ENCODE results near the gene PLPP4. TPM values are rescaled to one million over a fixed set of nuclear protein-coding genes. Genes with fewer than 3 reads are reported as not detected.

The PLPP4 gene
- total RNA-seq, 1 experiment from 2014 or later: not detected

GRCh38 chr10:120543291-120543690 is 86.3 kb downstream of the PLPP4 start:
- Histone ChIP-seq H3K27ac (ENCODE audit: insufficient read length, low read depth, low read length) (no peak overlapping the region), H4K5ac (ENCODE audit: insufficient read length, low read depth, low read length) (no peak overlapping the region), H3K9me3 (ENCODE audit: control insufficient read depth, low read depth, low read length) (no peaks in the 10 kb centered on the region), H3K56ac (ENCODE audit: insufficient read length, low read depth, low read length) (no peak overlapping the region), H3K27me3 (ENCODE audit: insufficient read depth, low read length) (no peaks in the 10 kb centered on the region), H2BK120ac (ENCODE audit: low read depth, low read length, poor library complexity, severe bottlenecking) (no peak overlapping the region), H3K79me2 (ENCODE audit: insufficient read depth, low read length) (no peaks in the 10 kb centered on the region), H3K4me1 (ENCODE audit: insufficient read depth, low read length) (no peaks in the 10 kb centered on the region), H2AFZ (ENCODE audit: low read length) (no peak overlapping the region), H4K8ac (replicated peaks; ENCODE audit: insufficient read length, low read depth, low read length) (no peak overlapping the region), H2BK5ac (ENCODE audit: insufficient read length, low read length) (no peak overlapping the region), H4K20me1 (ENCODE audit: control insufficient read depth, insufficient read depth, insufficient read length) (no peaks in the 10 kb centered on the region), H2AK5ac (ENCODE audit: insufficient read length, low read length) (no peak overlapping the region), H3K14ac (ENCODE audit: insufficient read depth, low read length) (no peak overlapping the region), H2BK15ac (ENCODE audit: low read depth, low read length) (no peak overlapping the region), H3K4me2 (ENCODE audit: insufficient read depth, insufficient read length, low read length) (no peak overlapping the region), H3K18ac (ENCODE audit: insufficient read length, low read depth, low read length) (no peak overlapping the region), H4K91ac (ENCODE audit: insufficient read length, low read depth, low read length) (no peak overlapping the region), H3K79me1 (ENCODE audit: insufficient read depth, low read depth, low read length, poor library complexity, severe bottlenecking) (no peaks in the 10 kb centered on the region), H3K4ac (ENCODE audit: low read depth, low read length) (no peak overlapping the region), H3T11ph (ENCODE audit: low read length) (no peak overlapping the region), H3K23me2 (ENCODE audit: insufficient read length, low read depth, low read length, poor library complexity, severe bottlenecking) (no peaks in the 10 kb centered on the region), H2BK20ac (ENCODE audit: low read depth, low read length, poor library complexity, severe bottlenecking) (no peak overlapping the region), H3K23ac (ENCODE audit: insufficient read length, low read depth, low read length) (no peak overlapping the region), H3K9ac (ENCODE audit: extremely low read depth, insufficient read length, low read length) (no peak overlapping the region), H2BK12ac (ENCODE audit: insufficient read length, low read depth, low read length) (no peak overlapping the region)
- no peak for DNase-seq
- Mint-ChIP-seq H3K9me3 (peaks cover 4 to 5% of the 10 kb centered on the region in 2 experiments; a peak in 2 of 5 replicates), H3K4me3 (no peak overlapping the region), H3K36me3 (ENCODE audit: insufficient read depth in 1 of 3, low read depth in 3 of 3) (peaks cover 0 to 5% (median 0%) of the 10 kb centered on the region in 3 experiments; a peak in 1 of 7 replicates), H3K4me1 (peaks cover 7 to 9% of the 10 kb centered on the region in 2 experiments), H3K27me3 (ENCODE audit: low read depth) (peaks cover 9% of the 10 kb centered on the region), H3K27ac (no peak overlapping the region; a peak in 1 of 7 replicates)
- TF ChIP-seq CTCF (conservative IDR thresholded peaks at IDR 0.05): no peak
- no CpG with 5 or more reads among the region's 2 CpGs for WGBS (ENCODE audit: extremely low coverage, insufficient read length, low lambda C conversion rate)

All from H9 (cell line).